ENCODE data around the gene PEX7. TPM values are rescaled to one million over a fixed set of nuclear protein-coding genes. Genes with fewer than 3 reads are reported as not detected.
A peak's percentile ranks its signal among the peaks of the same experiment; 100 is the strongest.

Gene PEX7
- total and polyA plus RNA-seq, 8 donors, result 2.7 to 38.5 (median 14.6) TPM; not detected in 1

DNA sequence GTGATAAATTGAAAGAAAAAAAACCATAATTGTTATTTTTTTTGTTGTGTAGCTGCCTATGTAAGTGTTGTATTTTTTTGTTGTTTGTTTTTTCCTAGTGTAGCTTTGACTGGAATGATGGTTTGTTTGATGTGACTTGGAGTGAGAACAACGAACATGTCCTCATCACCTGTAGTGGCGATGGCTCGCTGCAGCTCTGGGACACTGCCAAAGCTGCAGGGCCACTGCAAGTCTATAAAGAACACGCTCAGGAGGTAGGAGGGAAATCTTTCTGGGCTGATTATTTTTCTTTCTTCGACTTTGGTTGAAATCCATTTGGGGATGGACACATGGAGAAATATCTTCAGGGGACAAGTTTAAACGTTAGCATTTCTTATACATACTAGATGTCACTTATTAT, 3.8 kb downstream of the PEX7 start:
- peaks cover 0 to 47% (median 33%) of the 10 kb centered on the region in 4 donors for H3K36me3 ChIP-seq
- TF ChIP-seq POLR2AphosphoS5 (IDR thresholded peaks at IDR 0.05) (no peak), EP300 (IDR thresholded peaks at IDR 0.05) (no peak), POLR2A (IDR thresholded peaks at IDR 0.05) (no peak)
- TF ChIP-seq, protein P1, sequence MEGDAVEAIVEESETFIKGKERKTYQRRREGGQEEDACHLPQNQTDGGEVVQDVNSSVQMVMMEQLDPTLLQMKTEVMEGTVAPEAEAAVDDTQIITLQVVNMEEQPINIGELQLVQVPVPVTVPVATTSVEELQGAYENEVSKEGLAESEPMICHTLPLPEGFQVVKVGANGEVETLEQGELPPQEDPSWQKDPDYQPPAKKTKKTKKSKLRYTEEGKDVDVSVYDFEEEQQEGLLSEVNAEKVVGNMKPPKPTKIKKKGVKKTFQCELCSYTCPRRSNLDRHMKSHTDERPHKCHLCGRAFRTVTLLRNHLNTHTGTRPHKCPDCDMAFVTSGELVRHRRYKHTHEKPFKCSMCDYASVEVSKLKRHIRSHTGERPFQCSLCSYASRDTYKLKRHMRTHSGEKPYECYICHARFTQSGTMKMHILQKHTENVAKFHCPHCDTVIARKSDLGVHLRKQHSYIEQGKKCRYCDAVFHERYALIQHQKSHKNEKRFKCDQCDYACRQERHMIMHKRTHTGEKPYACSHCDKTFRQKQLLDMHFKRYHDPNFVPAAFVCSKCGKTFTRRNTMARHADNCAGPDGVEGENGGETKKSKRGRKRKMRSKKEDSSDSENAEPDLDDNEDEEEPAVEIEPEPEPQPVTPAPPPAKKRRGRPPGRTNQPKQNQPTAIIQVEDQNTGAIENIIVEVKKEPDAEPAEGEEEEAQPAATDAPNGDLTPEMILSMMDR (IDR thresholded peaks at IDR 0.05), result no peak
- intact Hi-C loops (cut with DNase I; ENCODE audit: low total_unique reads), result no loop called here
- WGBS, 5 donors, result 61 to 78% (median 65%) methylated on average over 6 of the region's 6 CpGs
- no peak overlapping the region for H3K4me3 ChIP-seq
- H3K4me1 ChIP-seq, result peaks cover 0 to 28% (median 18%) of the 10 kb centered on the region in 4 donors
- no peak for DNase-seq
- no peaks in the 10 kb centered on the region for H3K27me3 ChIP-seq
- H3K27ac ChIP-seq, result no peak overlapping the region
- peaks cover 0 to under 1% (median 0%) of the 10 kb centered on the region in 4 donors for H3K9me3 ChIP-seq

DNA sequence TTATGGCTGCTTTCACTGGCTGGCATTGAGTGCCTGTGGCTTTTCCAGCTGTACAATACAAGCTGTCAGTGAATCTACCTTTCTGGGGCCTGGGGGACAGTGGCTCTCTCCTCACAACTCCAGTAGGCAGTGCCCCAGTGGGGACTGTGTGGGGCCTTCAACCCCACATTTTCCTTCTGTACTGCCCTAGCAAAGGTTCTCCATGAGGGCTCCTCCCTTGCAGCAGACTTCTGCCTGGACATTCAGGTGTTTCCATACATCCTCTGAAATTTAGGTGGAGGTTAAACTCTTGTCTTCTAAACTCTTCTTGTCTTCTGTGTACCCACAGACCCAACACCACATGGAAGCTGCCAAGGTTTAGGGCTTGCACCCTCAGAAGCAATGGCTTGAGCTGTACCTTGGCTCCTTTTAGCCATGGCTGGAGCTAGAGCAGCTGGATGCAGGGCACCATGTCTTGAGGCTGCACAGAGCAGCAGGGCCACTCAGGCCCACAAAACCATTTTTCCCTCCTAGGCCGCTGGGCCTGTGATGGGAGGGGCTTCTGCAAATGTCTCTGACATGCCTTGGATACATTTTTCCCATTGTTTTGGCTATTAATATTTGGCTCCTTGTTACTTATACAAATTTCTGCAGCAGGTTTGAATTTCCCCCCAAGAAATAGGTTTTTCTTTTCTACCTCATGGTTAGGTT, 9.6 kb downstream of the PEX7 start:
- no peak for TF ChIP-seq POLR2A (IDR thresholded peaks at IDR 0.05)
- no peak for TF ChIP-seq EP300 (IDR thresholded peaks at IDR 0.05)
- TF ChIP-seq, protein P1 (IDR thresholded peaks at IDR 0.05), result no peak
- no peak for TF ChIP-seq POLR2AphosphoS5 (IDR thresholded peaks at IDR 0.05)
- peaks cover 0 to 53% (median 35%) of the 10 kb centered on the region in 4 donors for H3K36me3 ChIP-seq
- peaks cover 0 to 12% (median 10%) of the 10 kb centered on the region in 4 donors for H3K9me3 ChIP-seq
- no peak overlapping the region for H3K4me3 ChIP-seq
- no peak for DNase-seq
- intact Hi-C loops (cut with DNase I; ENCODE audit: low total_unique reads), result no loop called here
- WGBS, 5 donors, result 96 to 100% (median 100%) methylated on average over 1 of the region's 1 CpG
- H3K27me3 ChIP-seq, result no peaks in the 10 kb centered on the region
- no peak overlapping the region for H3K27ac ChIP-seq
- H3K4me1 ChIP-seq, result peaks cover 0 to 7% (median 2%) of the 10 kb centered on the region in 4 donors

DNA sequence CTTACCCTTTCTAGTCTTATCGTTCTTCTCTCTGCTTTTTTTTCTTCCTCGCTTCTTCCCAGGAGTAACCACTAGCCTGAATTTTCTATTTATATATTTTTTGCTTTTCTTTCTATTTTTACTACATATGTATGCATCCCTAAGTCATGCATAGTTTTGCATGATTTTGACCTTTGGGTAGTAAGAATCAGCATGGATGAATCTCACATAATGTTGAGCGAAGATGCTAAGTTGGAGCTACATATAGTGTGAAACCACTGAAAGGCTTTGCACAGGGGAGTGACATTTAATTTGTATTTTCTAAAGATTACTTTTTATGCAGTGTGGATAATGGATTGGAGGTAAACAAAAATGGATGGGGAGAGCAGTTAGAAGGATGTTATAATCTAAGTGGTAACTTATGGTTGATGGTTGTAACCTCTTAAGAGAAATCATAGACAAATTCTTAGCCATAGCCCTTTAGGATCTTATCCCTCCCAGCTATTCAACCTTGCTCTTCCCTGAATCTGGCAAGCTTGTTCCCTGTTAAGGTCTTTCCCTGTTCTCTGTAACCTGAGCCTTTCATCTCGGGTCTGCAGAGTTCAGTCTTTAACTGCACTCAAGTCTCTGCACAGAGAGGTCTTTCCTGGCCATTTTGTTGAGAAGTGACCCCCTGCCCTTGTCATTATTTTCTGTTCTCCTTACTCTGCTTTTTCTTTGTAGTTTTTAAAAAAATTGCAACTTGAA, 18.0 kb downstream of the PEX7 start:
- H3K27ac ChIP-seq, result no peak overlapping the region
- intact Hi-C loops (cut with DNase I; ENCODE audit: low total_unique reads), result no loop called here
- peaks cover 0 to under 1% (median 0%) of the 10 kb centered on the region in 4 donors for H3K36me3 ChIP-seq
- DNase-seq, result no peak
- H3K9me3 ChIP-seq, result no peaks in the 10 kb centered on the region
- TF ChIP-seq POLR2AphosphoS5 (IDR thresholded peaks at IDR 0.05), result no peak
- TF ChIP-seq POLR2A (IDR thresholded peaks at IDR 0.05), result no peak
- TF ChIP-seq EP300 (IDR thresholded peaks at IDR 0.05), result no peak
- TF ChIP-seq, protein P1 (IDR thresholded peaks at IDR 0.05), result no peak
- H3K4me1 ChIP-seq, result peaks cover 6 to 18% (median 12%) of the 10 kb centered on the region in 4 donors
- H3K4me3 ChIP-seq, result no peak overlapping the region
- no peaks in the 10 kb centered on the region for H3K27me3 ChIP-seq
- 76 to 83% (median 80%) methylated on average over 4 of the region's 4 CpGs for WGBS, 5 donors

DNA sequence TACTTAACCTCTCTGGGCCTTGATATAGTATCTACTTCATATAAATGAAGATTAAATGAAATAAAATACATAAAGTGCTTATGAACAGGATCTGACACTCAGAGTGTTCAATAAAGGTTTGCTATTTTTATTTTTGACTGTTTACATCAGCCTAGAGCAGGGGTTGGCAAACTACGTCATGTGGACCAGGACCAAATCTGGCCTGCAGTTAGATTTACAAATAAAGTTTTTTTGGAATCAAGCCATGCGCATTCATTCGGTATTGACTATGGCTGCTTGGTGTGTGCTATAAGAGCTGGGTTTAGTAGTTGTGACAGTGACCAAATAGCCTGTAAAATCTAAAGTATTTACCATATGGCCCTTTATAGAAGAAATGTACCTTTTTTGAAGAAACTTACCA, 20.8 kb downstream of the PEX7 start:
- peaks cover 6 to 18% (median 12%) of the 10 kb centered on the region in 4 donors for H3K4me1 ChIP-seq
- peak overlapping the region in 3 of 5 donors; percentile 14 to 39 (median 21) for H3K27ac ChIP-seq
- H3K9me3 ChIP-seq, result no peaks in the 10 kb centered on the region
- DNase-seq, result no peak
- H3K36me3 ChIP-seq, result no peaks in the 10 kb centered on the region
- WGBS, 5 donors, result 31 to 60% (median 53%) methylated on average over 3 of the region's 3 CpGs
- no peaks in the 10 kb centered on the region for H3K27me3 ChIP-seq
- intact Hi-C loops (cut with DNase I; ENCODE audit: low total_unique reads), result no loop called here
- no peak overlapping the region for H3K4me3 ChIP-seq
- TF ChIP-seq EP300 (IDR thresholded peaks at IDR 0.05) (no peak), POLR2AphosphoS5 (IDR thresholded peaks at IDR 0.05) (no peak), POLR2A (IDR thresholded peaks at IDR 0.05) (no peak)
- TF ChIP-seq, protein P1 (IDR thresholded peaks at IDR 0.05), result no peak

All from stomach (tissue), 9 donors.